SK-N-DZ (cell line): ENCODE data around the gene C1orf232.

Experiments used
- DNase-seq: peaks from one replicate; pipeline ENCODE4 v3.0.0-alpha.2; 2015; ENCODE audit warnings: low spot score

C1orf232 gene

GRCh38 chr1:26158271-26158907 lies 10.4 kb downstream of the C1orf232 start:
- DNase-seq = no peak

GRCh38 chr1:26156285-26157038 lies 12.3 kb downstream of the C1orf232 start:
- DNase-seq = peak; percentile 41

GRCh38 chr1:26155370-26156284 lies 13.1 kb downstream of the C1orf232 start:
- no peak for DNase-seq

GRCh38 chr1:26154750-26155149 lies 14.0 kb downstream of the C1orf232 start:
- no peak for DNase-seq

GRCh38 chr1:26153966-26154532 lies 14.7 kb downstream of the C1orf232 start:
- DNase-seq = no peak

- no peak for DNase-seq
Measured at GRCh38 chr1:26148887-26149286, 19.9 kb downstream of the C1orf232 start.

- DNase-seq = no peak
Measured at GRCh38 chr1:26145960-26146294, 22.8 kb downstream of the C1orf232 start.

- DNase-seq = peak; percentile 82
Measured at GRCh38 chr1:26145041-26145959, 23.5 kb downstream of the C1orf232 start.

- no peak for DNase-seq
Measured at GRCh38 chr1:26142159-26142558, 26.6 kb downstream of the C1orf232 start.

GRCh38 chr1:26138974-26139558 lies 29.7 kb downstream of the C1orf232 start:
- DNase-seq = no peak

- no peak for DNase-seq
Measured at GRCh38 chr1:26134466-26134865, 34.3 kb downstream of the C1orf232 start.

GRCh38 chr1:26132834-26133167 lies 36.0 kb downstream of the C1orf232 start:
- no peak for DNase-seq

- no peak for DNase-seq
Measured at GRCh38 chr1:26132128-26132833, 36.5 kb downstream of the C1orf232 start.

- DNase-seq = no peak
Measured at GRCh38 chr1:26130695-26131094, 38.1 kb downstream of the C1orf232 start.

GRCh38 chr1:26129778-26130177 lies 39.0 kb downstream of the C1orf232 start:
- DNase-seq = no peak

- no peak for DNase-seq
Measured at GRCh38 chr1:26127235-26128163, 41.3 kb downstream of the C1orf232 start.

- DNase-seq = no peak
Measured at GRCh38 chr1:26126321-26127084, 42.3 kb downstream of the C1orf232 start.

GRCh38 chr1:26125946-26126320 lies 42.8 kb downstream of the C1orf232 start:
- no peak for DNase-seq
